ENCODE measurements around the gene IFNA17.
"Not testable (repeated sequence)": the region's sequence is repeated elsewhere in the genome, so short reads cannot be mapped to it uniquely, and the experiment has no call there.

GRCh38 chr9:21212160-21212559 is 15.9 kb downstream of the IFNA17 start:
- TF ChIP-seq, protein P1, sequence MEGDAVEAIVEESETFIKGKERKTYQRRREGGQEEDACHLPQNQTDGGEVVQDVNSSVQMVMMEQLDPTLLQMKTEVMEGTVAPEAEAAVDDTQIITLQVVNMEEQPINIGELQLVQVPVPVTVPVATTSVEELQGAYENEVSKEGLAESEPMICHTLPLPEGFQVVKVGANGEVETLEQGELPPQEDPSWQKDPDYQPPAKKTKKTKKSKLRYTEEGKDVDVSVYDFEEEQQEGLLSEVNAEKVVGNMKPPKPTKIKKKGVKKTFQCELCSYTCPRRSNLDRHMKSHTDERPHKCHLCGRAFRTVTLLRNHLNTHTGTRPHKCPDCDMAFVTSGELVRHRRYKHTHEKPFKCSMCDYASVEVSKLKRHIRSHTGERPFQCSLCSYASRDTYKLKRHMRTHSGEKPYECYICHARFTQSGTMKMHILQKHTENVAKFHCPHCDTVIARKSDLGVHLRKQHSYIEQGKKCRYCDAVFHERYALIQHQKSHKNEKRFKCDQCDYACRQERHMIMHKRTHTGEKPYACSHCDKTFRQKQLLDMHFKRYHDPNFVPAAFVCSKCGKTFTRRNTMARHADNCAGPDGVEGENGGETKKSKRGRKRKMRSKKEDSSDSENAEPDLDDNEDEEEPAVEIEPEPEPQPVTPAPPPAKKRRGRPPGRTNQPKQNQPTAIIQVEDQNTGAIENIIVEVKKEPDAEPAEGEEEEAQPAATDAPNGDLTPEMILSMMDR (IDR thresholded peaks at IDR 0.05 in 4 of 5, conservative IDR thresholded peaks at IDR 0.05 in 1 of 5), result not testable (repeated sequence)
- TF ChIP-seq POLR2A (IDR thresholded peaks at IDR 0.05), result not testable (repeated sequence)

Measured in gastrocnemius medialis (tissue), 4 donors.